HepG2 (cell line): Measurements from ENCODE around the gene PRKAR2B. TPM values are rescaled to one million over a fixed set of nuclear protein-coding genes. Genes with fewer than 3 reads are reported as not detected.

Experiments
- ARNTL ChIP-seq: sonication (generic); formaldehyde crosslinking; IDR thresholded peaks from 2 replicates; pipeline ENCODE4 v1.4.0; 2020; ENCODE audit warnings: mild to moderate bottlenecking, missing genetic modification reagents
- ATF1 ChIP-seq: IDR thresholded peaks from 2 replicates; pipeline ENCODE4 v1.6.1; 2016; ENCODE audit warnings: mild to moderate bottlenecking, control low read depth
- CEBPZ ChIP-seq: IDR thresholded peaks from 2 replicates; pipeline ENCODE4 v1.6.1; 2012; ENCODE audit warnings: low read length, improper control_type of control experiment
- CERS6 ChIP-seq: sonication (generic); formaldehyde crosslinking; IDR thresholded peaks from 2 replicates; pipeline ENCODE4 v1.5.0; 2020; ENCODE audit warnings: missing genetic modification reagents
- FOSL2 ChIP-seq: sonication (generic); formaldehyde crosslinking; IDR thresholded peaks from 2 replicates; pipeline ENCODE4 v1.4.0; 2020; ENCODE audit warnings: missing genetic modification reagents
- FOXP1 ChIP-seq, 2 experiments: fragments of 450-650 bp in 1 of 2; IDR thresholded peaks; 2 replicates each; pipeline ENCODE4 v1.6.1; 2017 to 2018; ENCODE audit warnings: antibody characterized with exemption in 1 of 2
- KLF6 ChIP-seq: IDR thresholded peaks from 2 replicates; pipeline ENCODE4 v1.8.0; 2016; ENCODE audit warnings: missing biosample characterization, missing genetic modification reagents
- LCORL ChIP-seq, 2 experiments: fragments of 450-650 bp in 1 of 2; sonication (generic) in 1 of 2; formaldehyde crosslinking in 1 of 2; IDR thresholded peaks; 2 replicates each; pipeline versions ENCODE4 v1.5.0 to v1.6.1; 2017 to 2020; ENCODE audit warnings: antibody characterized with exemption in 1 of 2, missing genetic modification reagents in 1 of 2
- MATR3 ChIP-seq: sonication (generic); formaldehyde crosslinking; IDR thresholded peaks from 2 replicates; pipeline ENCODE4 v1.4.0; 2020; ENCODE audit warnings: missing genetic modification reagents
- MTA3 ChIP-seq: sonication (generic); formaldehyde crosslinking; IDR thresholded peaks from 2 replicates; pipeline ENCODE4 v1.4.0; 2020; ENCODE audit warnings: missing genetic modification reagents
- NFIB ChIP-seq: sonication (generic); formaldehyde crosslinking; IDR thresholded peaks from 2 replicates; pipeline ENCODE4 v1.9.0; 2021; ENCODE audit warnings: missing genetic modification reagents, mild to moderate bottlenecking, borderline replicate concordance
- NFIC ChIP-seq: IDR thresholded peaks from 2 replicates; pipeline ENCODE4 v1.6.1; 2012; ENCODE audit warnings: mild to moderate bottlenecking, low read length, inconsistent platforms
- NR0B2 ChIP-seq: sonication (generic); formaldehyde crosslinking; IDR thresholded peaks from 2 replicates; pipeline ENCODE4 v1.4.0; 2020; ENCODE audit warnings: mild to moderate bottlenecking, missing genetic modification reagents
- NRL ChIP-seq: sonication (generic); formaldehyde crosslinking; IDR thresholded peaks from 2 replicates; pipeline ENCODE4 v1.5.0; 2020; ENCODE audit warnings: missing genetic modification reagents, mild to moderate bottlenecking, moderate library complexity, borderline replicate concordance
- POLR2AphosphoS5 ChIP-seq: IDR thresholded peaks from 2 replicates; pipeline ENCODE4 v1.6.1; 2012; ENCODE audit warnings: low read depth, low read length
- RAD21 ChIP-seq: fragments of 450-650 bp; formaldehyde crosslinking; IDR thresholded peaks from 2 replicates; pipeline ENCODE4 v1.5.0; 2020; ENCODE audit warnings: mild to moderate bottlenecking
- REL ChIP-seq: sonication (generic); formaldehyde crosslinking; conservative IDR thresholded peaks from 2 replicates; pipeline ENCODE4 v1.8.0; 2022; ENCODE audit warnings: mild to moderate bottlenecking, missing genetic modification reagents, moderate library complexity
- SOX6 ChIP-seq, 2 experiments: fragments of 450-650 bp in 1 of 2; sonication (generic) in 1 of 2; formaldehyde crosslinking in 1 of 2; IDR thresholded peaks; 2 replicates each; pipeline versions ENCODE4 v1.4.0 to v1.6.1; 2017 to 2020; ENCODE audit warnings: antibody characterized with exemption in 1 of 2, mild to moderate bottlenecking in 1 of 2, missing genetic modification reagents in 1 of 2
- SP5 ChIP-seq: IDR thresholded peaks from 2 replicates; pipeline ENCODE4 v1.6.1; 2016; ENCODE audit warnings: low read depth, borderline replicate concordance
- SRF ChIP-seq: IDR thresholded peaks from 2 replicates; pipeline ENCODE4 v1.6.1; 2011; ENCODE audit warnings: mild to moderate bottlenecking, low read depth, low read length, moderate library complexity
- TBP ChIP-seq: sonication (generic); formaldehyde crosslinking; IDR thresholded peaks from 2 replicates; pipeline ENCODE4 v1.5.0; 2020; ENCODE audit warnings: missing genetic modification reagents
- ZFP37 ChIP-seq: sonication (generic); formaldehyde crosslinking; IDR thresholded peaks from 2 replicates; pipeline ENCODE4 v1.4.0; 2020; ENCODE audit warnings: missing genetic modification reagents, borderline replicate concordance
- ZNF12 ChIP-seq: sonication (generic); formaldehyde crosslinking; IDR thresholded peaks from 2 replicates; pipeline ENCODE4 v1.5.0; 2020; ENCODE audit warnings: missing genetic modification reagents
- ZNF143 ChIP-seq: sonication (generic); formaldehyde crosslinking; IDR thresholded peaks from 2 replicates; pipeline ENCODE4 v1.4.0; 2020; ENCODE audit warnings: missing genetic modification reagents
- ZNF230 ChIP-seq: sonication (generic); formaldehyde crosslinking; IDR thresholded peaks from 2 replicates; pipeline ENCODE4 v1.4.0; 2020; ENCODE audit warnings: mild to moderate bottlenecking, missing genetic modification reagents
- ZNF331 ChIP-seq: sonication (generic); formaldehyde crosslinking; IDR thresholded peaks from 2 replicates; pipeline ENCODE4 v1.4.0; 2020; ENCODE audit warnings: missing genetic modification reagents
- ZNF333 ChIP-seq: sonication (generic); formaldehyde crosslinking; IDR thresholded peaks from 2 replicates; pipeline ENCODE4 v1.4.0; 2020; ENCODE audit warnings: mild to moderate bottlenecking, missing genetic modification reagents, borderline replicate concordance
- polyA plus RNA-seq, 8 experiments: library from polyadenylated mRNA; depleted of rRNA in 3 of 8; stranded (reverse) in 7 of 8; unstranded in 1 of 8; fragments of >200 nt; fragmentation: Illumina TruSeq in 4 of 8; extraction: Trizol in 4 of 8; gene quantifications; 2 replicates each; pipeline versions ENCODE4 v1.2.1 to v1.2.3, GENCODE V29; 2011 to 2016; ENCODE audit warnings: low read depth in 4 of 8, missing spikeins in 1 of 8, mixed read lengths in 1 of 8; ENCODE audit not compliant: insufficient read depth in 1 of 8
- total RNA-seq, 5 experiments: library from RNA; depleted of rRNA; stranded (reverse); fragments of >200 nt; fragmentation: Illumina TruSeq; extraction: Trizol; gene quantifications; 2 replicates each; pipeline ENCODE4 v1.2.3, GENCODE V29; 2016; ENCODE audit warnings: low read depth in 1 of 5

The PRKAR2B gene
- total and polyA plus RNA-seq, 2 of the 13 experiments (the other 11 are each of a cell fraction or from before 2014, with no cell fraction given), result not detected

- TF ChIP-seq NR0B2 (CRISPR knock-in tag), result no peak
- TF ChIP-seq ZNF12, result no peak
- TF ChIP-seq CEBPZ, result peak; percentile 94
- TF ChIP-seq FOSL2 (CRISPR knock-in tag), result peak; percentile 62
- no peak for TF ChIP-seq REL (CRISPR knock-in tag)
- TF ChIP-seq ZNF143, result peak; percentile 94
- TF ChIP-seq ZNF333, result no peak
- no peak for TF ChIP-seq ZFP37 (CRISPR knock-in tag)
- no peak for TF ChIP-seq SOX6 (IDR thresholded peaks at IDR 0.05)
- peak; percentile 88 for TF ChIP-seq SOX6 (CRISPR knock-in tag; IDR thresholded peaks at IDR 0.05)
- TF ChIP-seq SP5 (CRISPR knock-in tag), result 0 out of 2 replicates have a peak, but pooled peaks have one; percentile 10
- TF ChIP-seq LCORL (IDR thresholded peaks at IDR 0.05), result no peak
- peak; percentile 68; the same call in 1 of the 2 replicates for TF ChIP-seq LCORL (CRISPR knock-in tag; IDR thresholded peaks at IDR 0.05)
- TF ChIP-seq ZNF230 (CRISPR knock-in tag), result no peak
- TF ChIP-seq MATR3 (CRISPR knock-in tag), result no peak
- 0 out of 2 replicates have a peak, but pooled peaks have one; percentile 14 for TF ChIP-seq SRF
- peak; percentile 80; the same call in 1 of the 2 replicates for TF ChIP-seq NRL (CRISPR knock-in tag)
- TF ChIP-seq RAD21 (CRISPR knock-in tag), result peak; percentile 38; the same call in 1 of the 2 replicates
- TF ChIP-seq ARNTL, result peak; percentile 99
- TF ChIP-seq MTA3 (CRISPR knock-in tag), result no peak
- TF ChIP-seq NFIB (CRISPR knock-in tag), result no peak
- peak; percentile 93 for TF ChIP-seq ATF1
- TF ChIP-seq ZNF331 (CRISPR knock-in tag), result peak; percentile 49; the same call in 1 of the 2 replicates
- 0 out of 2 replicates have a peak, but pooled peaks have one; percentile 83 for TF ChIP-seq TBP (CRISPR knock-in tag)
- TF ChIP-seq KLF6 (CRISPR knock-in tag), result no peak
- no peak for TF ChIP-seq CERS6 (CRISPR knock-in tag)
- peak; percentile 97 for TF ChIP-seq FOXP1 (IDR thresholded peaks at IDR 0.05)
- no peak; the same call in 1 of the 2 replicates for TF ChIP-seq FOXP1 (CRISPR knock-in tag; IDR thresholded peaks at IDR 0.05)
- TF ChIP-seq POLR2AphosphoS5, result peak; percentile 64; the same call in 1 of the 2 replicates
- peak; percentile 35; the same call in 1 of the 2 replicates for TF ChIP-seq NFIC
Measured at GRCh38 chr7:107168233-107169119, 124.0 kb downstream of the PRKAR2B start, which contains the start of gene HBP1 (continued).
